Measurements from ENCODE around the gene NEU4. TPM values are rescaled to one million over a fixed set of nuclear protein-coding genes. Genes with fewer than 3 reads are reported as not detected.

Gene NEU4
- total RNA-seq, 2 donors from 2014 or later, result 0.16 to 0.38 TPM

DNA sequence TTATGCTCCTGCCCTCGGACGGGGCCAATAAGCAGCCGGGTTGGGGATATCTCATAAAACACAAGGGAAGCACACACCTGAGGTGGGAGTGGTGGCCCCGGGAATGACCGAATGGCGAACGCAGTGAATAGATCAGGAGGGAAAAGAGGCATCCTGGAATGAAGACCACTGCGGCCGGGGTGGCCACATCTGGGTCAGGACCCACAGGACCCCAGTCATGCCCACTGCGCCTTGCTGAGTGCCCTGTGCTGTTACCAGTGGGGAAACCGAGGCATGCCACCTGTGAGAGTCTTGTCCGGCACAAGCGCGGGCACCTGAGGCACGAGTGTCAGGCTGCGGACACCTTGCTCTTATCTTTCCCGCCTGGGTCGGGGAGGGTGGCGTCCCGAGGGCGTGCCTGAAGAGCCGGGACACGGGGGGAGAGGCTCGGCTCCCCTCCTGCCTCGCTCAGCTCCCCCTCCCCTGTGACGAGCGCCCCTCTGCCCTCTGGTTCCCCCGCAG is 48.1 kb downstream of the NEU4 start:
- intact Hi-C loops (cut with DNase I), result no loop called here
- ATAC-seq (no peak), DNase-seq (peak; percentile 18)

DNA sequence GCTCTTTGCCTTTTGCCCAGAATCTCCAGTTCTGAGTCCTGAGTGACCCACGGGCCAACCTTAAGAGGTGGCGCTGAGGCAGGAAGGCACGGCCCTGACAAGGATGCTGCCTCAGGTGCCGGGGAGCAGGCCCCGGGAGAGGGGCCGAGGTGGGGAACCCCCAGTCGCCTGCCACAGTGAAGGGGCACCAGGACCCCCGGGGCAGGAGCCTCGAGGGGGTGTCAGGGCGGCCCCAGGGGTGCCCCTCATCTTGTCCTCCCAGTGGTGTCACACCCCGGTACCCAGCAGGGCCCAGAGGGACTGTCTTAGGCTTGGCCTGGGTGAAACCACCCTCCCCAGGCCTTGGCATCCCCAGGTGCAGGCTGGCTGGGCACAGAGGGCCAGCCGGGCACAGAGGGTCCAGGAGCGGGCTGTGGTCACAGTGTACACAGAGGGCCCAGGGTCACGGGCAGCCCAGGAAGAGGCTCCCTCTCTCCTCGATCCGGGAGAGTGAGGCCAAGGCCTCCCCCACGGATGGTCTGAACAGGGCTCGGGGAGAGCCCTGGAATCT is 48.7 kb downstream of the NEU4 start:
- peak; percentile 20 for DNase-seq
- intact Hi-C loops (cut with DNase I), result no loop called here
- ATAC-seq, result no peak

DNA sequence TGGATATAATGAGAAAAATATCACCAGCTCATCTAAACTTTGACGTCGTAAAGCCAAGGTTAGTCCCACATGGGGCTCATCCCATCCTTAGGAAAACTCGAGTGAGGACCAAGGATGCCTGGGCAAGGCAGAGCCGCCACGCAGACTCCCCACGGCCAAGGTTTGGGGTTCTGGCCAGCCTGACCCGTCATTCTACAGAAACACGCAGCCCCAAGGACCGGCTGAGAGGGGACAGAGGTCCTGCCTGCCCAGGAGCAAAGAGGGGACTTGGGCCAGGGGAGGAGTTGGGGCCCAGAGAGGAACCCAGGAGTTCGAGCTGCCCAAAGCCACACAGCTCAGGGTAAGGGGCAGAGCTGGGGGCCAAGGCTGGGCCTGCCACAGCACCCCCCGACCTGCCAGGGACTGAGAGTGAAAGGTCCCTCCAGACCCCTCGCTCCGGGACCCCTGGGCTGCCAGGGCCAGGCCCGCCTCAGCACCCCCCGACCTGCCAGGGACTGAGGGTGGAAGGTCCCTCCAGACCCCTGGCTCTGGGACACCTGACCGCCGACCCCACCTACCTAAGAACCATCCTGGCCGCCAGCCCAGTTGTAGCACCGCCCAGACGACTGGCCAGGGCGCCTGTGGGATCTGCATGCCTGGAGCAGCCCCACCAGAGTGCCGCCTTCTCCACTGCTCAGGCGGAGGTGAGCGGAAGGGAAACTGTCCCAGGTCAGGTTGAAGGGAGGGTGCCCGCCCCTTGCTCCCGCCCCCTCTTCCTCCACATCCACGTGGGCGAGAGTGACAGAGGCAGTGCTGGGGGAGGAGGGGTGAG is 49.4 kb downstream of the NEU4 start, which contains the start of gene PDCD1:
PDCD1 (minus strand) TSS at position 689 of the 811 bp plus-strand sequence; CDS start at position 633, 56 bp downstream.
- DNase-seq (peak; percentile 50), ATAC-seq (peak; percentile 10 to 29)
- intact Hi-C loops (cut with DNase I), result no loop called here

DNA sequence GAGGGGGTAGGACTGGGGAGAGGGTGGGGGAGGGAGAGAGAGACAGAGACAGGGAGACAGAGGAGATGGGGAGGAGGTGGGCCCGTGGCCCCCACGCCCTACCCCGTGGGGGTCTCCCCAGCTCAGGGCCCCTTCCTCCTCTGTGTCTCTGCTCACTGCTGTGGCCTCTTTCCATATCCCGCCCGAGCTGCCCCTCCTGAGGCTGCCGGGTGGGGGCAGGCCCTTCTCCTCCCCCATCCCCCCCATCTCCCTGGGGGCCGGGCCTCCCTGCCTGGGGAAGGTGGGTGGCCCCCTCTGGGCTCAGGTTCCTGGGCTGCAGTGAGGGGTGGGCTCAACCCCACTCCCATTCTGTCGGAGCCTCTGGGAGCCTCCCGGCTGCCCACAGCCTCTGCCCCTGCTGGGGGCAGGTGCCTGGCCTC is 50.0 kb downstream of the NEU4 start:
- no peak for DNase-seq
- peak in 1 of 2 donors; percentile 1 for ATAC-seq
- intact Hi-C loops (cut with DNase I), result no loop called here

DNA sequence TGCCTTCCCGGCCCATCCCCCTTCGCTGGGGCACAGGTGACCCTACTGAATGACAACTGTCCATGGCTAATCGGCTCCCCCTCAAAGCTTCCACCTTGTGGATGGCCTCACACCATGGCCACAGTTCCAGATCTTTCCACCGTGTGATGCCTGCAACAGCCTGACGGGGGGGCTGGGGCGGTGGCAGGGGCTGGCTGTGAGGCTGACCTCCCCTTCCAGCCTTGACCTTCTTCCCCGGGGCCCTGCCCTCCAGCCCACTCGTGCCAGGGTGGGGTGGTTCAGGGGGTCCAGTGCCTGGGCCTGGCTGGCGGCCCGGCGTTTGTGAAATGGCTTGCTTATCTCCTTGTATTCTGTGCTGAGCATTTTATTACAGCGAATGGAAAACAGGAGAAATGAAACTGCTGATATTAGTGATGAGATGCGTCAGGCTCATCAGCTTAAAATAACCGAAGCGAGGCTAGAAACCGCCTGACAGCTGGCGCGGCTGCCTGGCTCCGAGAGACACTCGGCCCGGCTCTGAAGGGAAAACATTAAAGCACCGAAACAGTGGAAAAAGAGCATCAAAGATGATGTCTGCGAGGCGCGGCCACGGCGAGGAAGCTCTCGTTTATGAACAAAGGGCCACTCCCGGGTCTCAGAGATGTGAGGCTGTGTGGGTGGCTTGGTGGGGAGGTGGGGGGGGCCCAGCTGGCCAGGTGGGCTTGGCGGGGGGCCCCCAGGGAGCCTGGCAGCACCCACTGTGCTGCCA is 50.6 kb downstream of the NEU4 start:
- peak; percentile 80 for DNase-seq
- ATAC-seq, result peak; percentile 66 to 72
- intact Hi-C loops (cut with DNase I), result loop anchor here in 1 of 2 donors (5.0 kb wide), 1 partner anchor 122 kb away; no protein-coding TSS in a partner anchor

DNA sequence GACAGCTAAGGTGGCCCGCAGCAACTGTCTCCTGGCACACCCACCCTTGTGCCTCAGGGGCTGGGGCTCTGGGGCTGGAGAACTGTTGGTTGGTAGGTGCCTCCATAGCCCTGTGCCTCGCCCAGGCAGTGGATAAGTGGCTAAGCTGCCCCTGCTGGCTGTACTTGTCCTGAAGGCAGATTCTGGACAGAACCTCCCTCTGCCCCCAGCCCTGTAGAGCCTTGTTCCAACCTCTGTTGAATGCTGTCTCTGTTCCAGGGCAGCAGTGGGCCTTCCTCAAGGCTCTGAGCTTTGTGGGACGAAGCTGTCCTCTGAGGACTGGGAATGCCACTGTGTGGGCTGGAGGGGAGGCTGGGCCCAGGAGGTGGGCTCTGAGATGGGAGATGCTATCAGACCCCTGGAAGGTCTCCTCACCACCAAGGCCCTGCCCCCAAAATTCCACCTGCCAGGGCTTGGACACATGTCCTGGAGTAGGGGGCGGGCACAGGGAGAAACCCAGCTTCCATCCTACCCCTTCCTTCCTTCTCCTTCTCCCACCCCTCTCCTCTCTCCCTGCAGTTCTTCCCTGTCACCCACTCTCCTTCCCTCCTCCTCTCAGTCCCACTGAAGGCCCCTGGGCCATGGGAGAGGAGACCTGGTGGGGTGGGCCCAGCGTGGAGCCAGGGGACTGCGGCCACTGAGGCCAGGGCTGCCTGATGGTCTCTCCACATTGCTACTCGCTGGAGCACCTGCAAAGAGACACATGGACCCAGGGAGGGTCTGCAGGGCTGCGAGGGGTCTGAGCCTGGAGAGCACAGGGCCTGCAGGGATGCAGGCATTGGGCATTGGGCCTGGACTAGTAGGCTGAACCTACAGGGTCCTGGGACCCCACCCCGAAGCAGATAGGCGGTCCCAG is 51.4 kb downstream of the NEU4 start:
- ATAC-seq, result peak; percentile 38 to 42
- peak; percentile 46 for DNase-seq

DNA sequence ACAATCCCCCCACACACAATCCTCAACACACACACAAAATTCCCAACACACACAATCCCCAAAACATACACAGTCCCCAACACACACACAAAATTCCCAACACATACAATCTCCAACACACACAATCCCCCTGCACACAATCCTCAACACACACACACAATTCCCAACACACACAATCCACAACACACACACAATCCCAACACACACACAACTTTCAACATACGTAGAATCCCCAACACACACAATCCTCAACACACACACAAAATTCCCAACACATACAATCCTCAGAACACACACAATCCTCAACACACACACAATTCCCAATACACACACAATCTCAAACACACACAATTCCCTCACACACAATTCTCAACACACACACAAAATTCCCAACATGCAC is 52.3 kb downstream of the NEU4 start:
- ATAC-seq, result no peak
- DNase-seq, result no peak
- intact Hi-C loops (cut with DNase I), result loop anchor here in 1 of 2 donors (5.0 kb wide), 1 partner anchor 124 kb away; no protein-coding TSS in a partner anchor

More for the DNA sequence above, 51.4 kb downstream of the NEU4 start:
- intact Hi-C loops (cut with DNase I), result loop anchor here in 1 of 2 donors (5.0 kb wide), 1 partner anchor 123 kb away; no protein-coding TSS in a partner anchor

DNA sequence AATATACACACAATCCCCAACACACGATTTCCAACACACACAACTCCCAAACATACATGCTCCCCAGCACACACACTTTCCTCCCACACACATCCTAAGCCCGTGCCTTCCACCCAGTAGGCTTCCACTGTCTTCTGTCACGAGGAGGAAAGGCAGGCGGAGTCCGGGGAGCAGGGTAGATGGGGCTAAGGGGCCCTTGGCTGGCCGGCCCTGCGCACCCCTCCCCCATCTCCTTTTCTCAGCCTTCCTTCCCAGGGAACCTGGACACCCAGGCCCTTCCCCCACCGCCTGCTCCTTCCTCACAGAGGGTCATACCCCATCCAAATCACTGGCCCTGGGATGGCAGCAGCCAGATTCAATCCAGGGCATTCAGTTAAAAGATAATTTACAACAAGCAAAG is 53.1 kb downstream of the NEU4 start:
- DNase-seq, result no peak
- intact Hi-C loops (cut with DNase I), result loop anchor here in 1 of 2 donors (5.0 kb wide), 1 partner anchor 125 kb away; no protein-coding TSS in a partner anchor
- ATAC-seq, result no peak

DNA sequence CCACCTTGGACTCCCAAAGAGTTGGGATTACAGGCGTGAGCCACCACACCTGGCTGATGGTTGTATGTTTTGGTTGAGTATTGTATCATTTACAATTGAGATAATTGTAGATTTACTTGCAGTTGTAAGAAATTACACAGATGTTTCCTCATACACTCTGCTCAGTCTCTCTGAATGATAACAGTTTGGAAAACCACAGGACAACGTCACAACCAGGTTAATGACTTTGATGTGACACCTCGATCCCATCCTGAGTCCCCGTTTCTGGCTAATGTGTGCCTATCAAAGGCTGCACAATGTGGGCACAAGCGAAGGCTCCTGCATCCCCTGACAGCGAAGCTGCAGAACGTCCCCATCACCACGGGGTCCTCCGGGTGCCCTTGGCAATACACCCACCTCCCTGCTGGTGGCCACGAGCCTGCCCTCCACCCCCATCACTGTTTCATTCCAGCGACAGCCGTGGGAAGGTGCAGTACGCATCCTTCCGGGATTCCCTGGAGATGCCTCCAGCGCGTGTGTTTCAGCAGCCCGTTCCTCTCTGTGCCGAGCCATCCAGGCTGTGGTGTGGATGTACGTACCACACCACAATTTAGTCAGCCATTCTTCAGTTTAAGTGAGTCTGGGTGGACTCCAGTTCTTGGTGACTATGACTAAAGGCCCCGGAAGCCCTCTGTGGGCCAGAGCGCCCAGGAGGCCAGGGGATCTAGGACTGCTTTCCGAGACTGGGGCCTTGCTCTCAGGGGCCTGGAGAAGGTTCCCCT is 54.0 kb downstream of the NEU4 start:
- no peak for ATAC-seq
- DNase-seq, result no peak
- intact Hi-C loops (cut with DNase I), result loop anchor here in 1 of 2 donors (5.0 kb wide), 1 partner anchor 126 kb away; no protein-coding TSS in a partner anchor

DNA sequence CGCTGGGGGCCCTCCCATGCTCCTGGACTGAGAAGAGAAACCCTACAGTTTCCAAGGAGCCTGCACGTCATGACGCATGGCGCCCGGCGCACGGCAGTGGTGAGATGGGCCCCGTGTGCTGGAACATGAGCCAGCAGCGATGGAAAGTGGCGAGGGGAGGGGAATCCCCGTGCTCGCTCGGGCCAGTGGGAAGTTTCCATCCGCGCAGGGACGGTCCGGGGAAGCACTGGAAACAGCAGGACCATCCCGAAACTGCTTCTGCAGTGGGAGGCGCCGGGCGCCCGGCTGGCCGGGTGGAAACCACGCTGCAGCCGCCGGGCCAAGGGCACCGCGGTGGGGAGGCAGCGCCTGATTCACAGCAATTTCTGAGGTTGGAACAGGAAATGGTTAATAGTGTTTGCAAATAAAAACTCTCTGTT is 54.6 kb downstream of the NEU4 start:
- intact Hi-C loops (cut with DNase I), result loop anchor here in 1 of 2 donors (5.0 kb wide), 1 partner anchor 126 kb away; no protein-coding TSS in a partner anchor
- DNase-seq (peak; percentile 71), ATAC-seq (peak in 1 of 2 donors; percentile 2)

DNA sequence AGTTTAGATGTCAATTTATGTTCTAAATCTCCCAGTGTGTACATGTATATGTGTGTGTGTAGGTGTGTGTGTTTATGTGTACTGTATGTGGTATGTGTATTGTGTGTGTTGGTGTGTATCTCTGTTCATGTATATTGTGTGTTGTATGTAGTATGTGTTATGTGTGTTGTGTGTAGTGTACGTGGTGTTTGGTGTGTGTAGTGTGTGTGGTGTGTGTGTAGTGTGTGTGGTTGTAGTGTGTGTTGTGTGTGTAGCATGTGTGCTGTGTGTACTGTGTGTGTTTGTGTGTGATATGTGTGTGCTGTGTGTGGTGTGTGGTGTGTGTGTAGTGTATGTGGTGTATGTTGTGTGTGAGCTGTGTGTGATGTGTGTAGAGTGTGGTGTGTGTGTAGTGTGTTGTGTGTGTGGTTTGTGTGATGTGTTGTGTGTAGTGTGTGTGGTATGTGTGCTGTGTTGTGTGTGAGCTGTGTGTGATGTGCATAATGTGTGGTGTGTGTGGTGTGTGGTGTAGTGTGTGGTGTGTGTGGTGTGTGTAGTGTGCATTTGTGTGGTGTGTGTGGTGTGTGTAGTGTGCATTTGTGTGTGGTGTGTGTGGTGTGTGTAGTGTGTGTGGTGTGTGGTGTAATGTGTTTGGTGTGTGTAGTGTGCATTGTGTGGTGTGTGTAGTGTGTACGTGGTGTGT is 55.3 kb downstream of the NEU4 start:
- ATAC-seq (no peak), DNase-seq (no peak)
- intact Hi-C loops (cut with DNase I), result loop anchor here in 1 of 2 donors (5.0 kb wide), 1 partner anchor 127 kb away; no protein-coding TSS in a partner anchor

DNA sequence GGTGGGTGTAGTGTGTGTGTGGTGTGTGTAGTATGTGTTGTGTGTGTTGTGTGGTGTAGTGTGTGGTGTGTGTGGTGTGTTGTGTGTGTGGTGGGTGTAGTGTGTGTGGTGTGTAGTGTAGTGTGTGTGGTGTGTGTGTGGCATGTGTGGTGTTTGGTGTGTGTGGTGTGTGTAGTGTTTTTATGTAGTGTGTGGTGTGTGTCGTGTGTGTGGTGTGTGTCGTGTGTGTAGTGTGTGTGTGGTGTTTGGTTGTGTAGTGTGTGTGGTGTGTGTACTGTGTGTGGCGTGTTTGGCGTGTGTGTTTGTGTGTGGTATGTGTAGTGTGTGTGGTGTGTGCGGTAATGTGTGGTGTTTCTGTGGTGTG is 55.8 kb downstream of the NEU4 start:
- DNase-seq (no peak), ATAC-seq (no peak)
- intact Hi-C loops (cut with DNase I), result loop anchor here (5.0 kb wide), 1 partner anchor 128 kb away; no protein-coding TSS in a partner anchor

DNA sequence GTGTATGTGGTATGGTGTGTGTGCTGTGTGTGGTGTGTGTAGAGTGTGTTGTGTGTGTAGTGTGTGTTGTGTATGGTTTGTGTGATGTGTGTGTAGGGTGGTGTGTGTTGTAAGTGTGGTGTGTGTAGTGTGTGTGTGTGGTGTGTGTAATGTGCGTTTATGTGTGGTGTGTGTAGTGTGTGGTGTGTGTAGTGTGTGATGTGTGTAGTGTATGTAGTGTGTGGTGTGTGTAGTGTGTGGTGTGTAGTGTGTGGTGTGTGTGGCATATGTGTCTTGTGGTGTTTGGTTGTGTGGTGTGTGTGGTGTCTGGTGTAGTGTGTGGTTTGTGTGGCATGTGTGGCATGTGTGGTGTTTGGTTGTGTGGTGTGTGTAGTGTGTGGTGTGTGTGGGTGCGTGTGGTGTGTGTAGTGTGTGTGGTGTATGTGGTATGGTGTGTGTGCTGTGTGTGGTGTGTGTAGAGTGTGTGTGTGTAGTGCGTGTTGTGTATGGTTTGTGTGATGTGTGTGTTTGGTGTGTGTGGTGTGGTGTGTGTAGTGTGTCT is 56.5 kb downstream of the NEU4 start:
- DNase-seq, result no peak
- intact Hi-C loops (cut with DNase I), result loop anchor here in 1 of 2 donors (5.0 kb wide), 1 partner anchor 128 kb away; no protein-coding TSS in a partner anchor
- ATAC-seq, result no peak

DNA sequence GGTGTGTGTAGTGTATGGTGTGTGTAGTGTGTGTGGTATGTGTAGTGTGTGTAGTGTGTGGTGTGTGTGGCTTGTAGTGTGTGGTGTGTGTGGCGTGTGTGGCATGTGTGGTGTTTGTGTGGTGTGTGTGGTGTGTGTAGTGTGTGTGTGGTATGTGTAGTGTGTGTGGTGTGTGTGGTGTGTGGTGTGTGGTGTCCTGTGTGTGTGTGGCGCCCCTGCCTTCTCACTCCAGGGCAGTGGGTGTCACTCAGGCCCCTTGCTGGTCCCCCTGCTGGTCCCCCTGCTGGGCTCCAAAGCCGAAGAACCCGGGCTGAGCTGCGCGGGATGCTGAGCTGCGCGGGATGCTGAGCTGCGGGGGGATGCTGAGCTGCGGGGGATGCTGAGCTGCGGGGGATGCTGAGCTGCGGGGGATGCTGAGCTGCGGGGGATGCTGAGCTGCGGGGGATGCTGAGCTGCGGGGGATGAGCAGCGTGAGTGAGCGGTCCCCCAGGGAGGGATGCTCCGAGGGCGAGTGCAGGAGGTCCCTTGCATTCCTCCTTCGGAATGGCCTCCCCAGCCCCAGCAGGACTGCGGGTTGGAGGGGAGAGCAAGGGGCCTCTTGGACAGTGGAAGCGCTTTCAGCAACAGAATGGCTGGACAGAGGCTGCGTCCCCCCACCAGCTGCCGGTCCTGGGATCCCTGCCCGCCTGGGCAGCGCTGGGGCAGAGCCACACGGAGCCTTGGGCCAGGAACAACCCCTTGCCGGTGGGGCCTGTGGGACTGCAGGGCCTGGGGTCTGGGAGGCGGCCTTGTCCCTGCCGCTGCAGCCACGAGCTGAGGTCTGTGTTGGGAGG is 57.2 kb downstream of the NEU4 start:
- ATAC-seq (peak in 1 of 2 donors; percentile 8), DNase-seq (no peak)
- intact Hi-C loops (cut with DNase I), result loop anchor here in 1 of 2 donors (5.0 kb wide), 1 partner anchor 129 kb away; no protein-coding TSS in a partner anchor

Data from left cardiac atrium (tissue), 4 donors.